Endometrial microvascular endothelial cells (primary cell): ENCODE data around the gene IFFO2. TPM values are rescaled to one million over a fixed set of nuclear protein-coding genes. Genes with fewer than 3 reads are reported as not detected.
"Not testable (repeated sequence)": the region's sequence is repeated elsewhere in the genome, so short reads cannot be mapped to it uniquely, and the experiment has no call there.

Source experiments
- in situ Hi-C: cut with HindIII; loops from 2 replicates; pipeline ENCODE4 v1.10.0; 2017; ENCODE audit warnings: low sequenced_read_pairs, low pct_unique_long_range_greater_than_20kb; ENCODE audit errors: inconsistent ontology term
- total RNA-seq: library from RNA; depleted of rRNA; stranded (reverse); fragments of >200 nt; gene quantifications from one replicate; pipeline ENCODE4 v1.2.3, GENCODE V29; 2015; ENCODE audit errors: inconsistent ontology term

IFFO2 gene
- total RNA-seq, 1 donor from 2014 or later, result 33.4 TPM

DNA sequence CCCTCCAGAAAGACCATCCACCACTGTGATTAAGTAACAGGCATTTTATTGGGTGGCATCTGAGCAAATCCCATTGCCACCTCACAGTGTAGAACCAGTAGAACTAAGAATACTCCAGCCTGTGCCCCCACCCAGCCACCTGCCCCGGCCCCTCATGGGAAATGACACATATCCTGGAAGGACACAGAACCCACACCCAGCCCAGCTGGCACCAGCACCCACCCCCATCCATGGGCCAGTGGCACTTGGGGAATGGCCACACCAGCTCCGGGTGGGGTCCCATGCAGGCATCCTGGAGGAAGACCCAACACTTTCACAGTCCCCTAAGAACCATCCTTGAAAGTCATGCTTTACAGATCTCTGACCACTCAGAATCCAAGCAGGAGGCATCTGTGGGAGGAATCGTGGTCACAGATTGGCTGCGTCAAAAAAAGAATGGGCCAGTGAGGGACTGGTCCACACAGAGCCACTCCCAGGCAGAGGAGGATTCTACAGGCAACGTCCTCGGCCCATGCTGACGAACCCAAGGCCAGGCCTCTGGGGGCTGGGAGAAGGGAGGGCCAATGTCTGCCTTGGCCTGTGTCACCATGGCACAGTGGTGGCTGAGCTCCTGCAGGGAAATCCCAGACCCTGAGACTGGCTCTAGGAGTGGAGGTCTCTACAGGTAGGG, 84.9 kb downstream of the IFFO2 start:
- in situ Hi-C loops, result no loop called here

- in situ Hi-C loops, result no loop called here
These were observed 85.5 kb downstream of the IFFO2 start for GRCh38 chr1:18870957-18871356.

- in situ Hi-C loops, result not testable (repeated sequence)
These were observed 85.9 kb downstream of the IFFO2 start for GRCh38 chr1:18870595-18870865.

GRCh38 chr1:18869847-18870594, 86.5 kb downstream of the IFFO2 start:
- in situ Hi-C loops, result no loop called here

GRCh38 chr1:18868801-18869424, 87.6 kb downstream of the IFFO2 start:
- in situ Hi-C loops, result no loop called here

DNA sequence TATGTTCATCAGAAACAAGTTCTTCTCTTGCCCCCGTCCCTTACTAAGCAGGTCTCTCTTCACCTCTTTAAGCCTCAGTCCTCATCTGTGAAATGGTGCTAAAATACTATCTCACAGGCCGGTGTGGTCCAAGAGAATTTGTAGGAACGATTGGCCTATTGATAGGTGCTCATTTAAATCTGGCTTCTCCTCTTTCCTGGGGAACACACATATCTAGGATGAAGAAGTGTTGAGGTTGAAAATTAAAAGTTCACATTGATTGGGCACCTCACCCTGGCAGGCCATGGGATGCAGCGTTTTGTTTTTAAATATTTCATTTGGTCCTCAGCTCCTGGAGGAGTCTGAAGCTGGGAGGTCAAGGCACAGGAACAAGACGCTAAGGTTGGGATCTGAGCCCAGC, 88.1 kb downstream of the IFFO2 start:
- in situ Hi-C loops, result no loop called here

GRCh38 chr1:18866846-18867245, 89.6 kb downstream of the IFFO2 start:
- in situ Hi-C loops, result no loop called here

DNA sequence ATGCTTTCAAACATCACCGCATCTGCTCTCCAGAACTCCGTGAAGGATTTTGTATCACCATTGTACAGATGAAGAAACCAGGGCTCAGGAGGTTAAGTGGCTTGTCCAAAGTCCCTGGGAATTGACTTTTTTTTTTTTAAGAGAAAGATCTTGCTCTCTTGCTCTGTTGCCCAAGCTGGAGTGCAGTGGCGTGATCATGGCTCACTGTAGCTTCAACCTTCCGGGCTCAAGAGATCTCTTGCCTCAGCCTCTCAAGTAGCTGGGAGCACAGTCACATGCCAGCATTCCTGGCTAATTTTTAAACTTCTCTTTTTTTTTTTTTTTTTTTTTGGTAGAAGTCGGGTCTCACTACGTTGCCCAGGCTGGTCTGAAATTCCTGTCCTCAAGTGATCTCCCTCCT, 90.2 kb downstream of the IFFO2 start:
- in situ Hi-C loops, result no loop called here

- in situ Hi-C loops, result no loop called here
These were observed 91.3 kb downstream of the IFFO2 start for GRCh38 chr1:18865176-18865575.

DNA sequence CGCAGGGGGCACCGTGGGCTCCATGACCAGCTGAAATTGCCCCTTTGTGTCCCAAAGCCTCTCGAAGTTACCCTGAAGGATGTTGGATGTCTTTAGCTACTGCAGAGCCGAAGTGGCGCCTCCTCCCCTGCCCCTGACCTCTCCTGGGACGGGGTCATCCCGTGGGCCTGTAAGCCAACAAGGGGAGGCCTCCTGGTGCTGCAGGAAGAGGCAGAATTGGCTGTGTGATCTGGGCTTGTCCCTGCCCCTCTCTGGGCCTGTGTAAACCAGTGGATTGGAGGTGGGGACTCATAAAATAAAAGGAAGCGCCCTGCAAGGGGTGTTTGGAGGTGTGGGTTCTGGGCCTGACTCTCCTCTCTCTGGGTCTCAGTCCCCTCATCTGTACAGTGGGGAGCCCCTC, 94.9 kb downstream of the IFFO2 start:
- in situ Hi-C loops, result no loop called here

DNA sequence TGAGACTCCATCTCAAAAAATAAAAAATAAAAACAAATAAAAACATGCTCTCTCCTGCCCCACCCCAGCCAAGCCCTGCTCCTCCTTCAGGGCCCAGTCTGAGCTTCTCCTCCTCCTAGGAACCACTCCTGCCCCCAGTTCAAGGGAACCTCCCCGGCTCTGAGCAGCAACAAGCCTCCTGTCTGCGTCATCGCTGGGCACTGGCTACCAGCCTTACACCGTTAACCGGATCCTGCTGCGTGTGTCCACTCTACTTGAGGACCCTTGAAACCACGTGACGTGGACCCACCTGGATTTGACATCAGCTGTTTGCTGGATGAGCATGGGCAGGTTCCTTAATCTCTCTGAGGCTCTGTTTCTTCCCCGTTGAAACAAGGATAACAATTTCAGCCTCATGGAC, 95.4 kb downstream of the IFFO2 start:
- in situ Hi-C loops, result no loop called here

DNA sequence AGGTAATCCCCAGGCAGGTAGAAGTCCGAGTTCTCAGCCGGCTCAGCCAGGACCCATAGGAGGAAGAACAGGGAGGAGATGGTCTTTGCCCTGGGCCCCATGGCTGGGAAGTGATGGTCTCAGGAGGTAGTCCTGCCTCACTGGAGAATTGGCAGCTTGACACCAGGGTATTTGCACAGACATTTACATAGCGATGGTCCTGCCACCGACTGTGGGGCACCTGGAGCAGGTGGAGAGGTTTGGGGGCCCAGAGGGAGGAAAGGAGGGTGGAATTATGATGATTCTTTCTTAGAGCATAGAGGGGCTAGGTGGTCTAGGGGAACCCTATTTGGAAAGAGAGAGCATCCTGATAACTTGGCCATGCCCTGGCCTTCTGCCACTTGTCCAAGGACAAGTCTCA, 96.9 kb downstream of the IFFO2 start, which contains the start of gene TAS1R2:
TSS of gene TAS1R2 (minus strand) at position 101 of the 400 bp plus-strand sequence. CDS start at position 101, 0 bp downstream.
- in situ Hi-C loops, result no loop called here

- in situ Hi-C loops, result no loop called here
These were observed 98.3 kb downstream of the IFFO2 start for GRCh38 chr1:18858070-18858688.

DNA sequence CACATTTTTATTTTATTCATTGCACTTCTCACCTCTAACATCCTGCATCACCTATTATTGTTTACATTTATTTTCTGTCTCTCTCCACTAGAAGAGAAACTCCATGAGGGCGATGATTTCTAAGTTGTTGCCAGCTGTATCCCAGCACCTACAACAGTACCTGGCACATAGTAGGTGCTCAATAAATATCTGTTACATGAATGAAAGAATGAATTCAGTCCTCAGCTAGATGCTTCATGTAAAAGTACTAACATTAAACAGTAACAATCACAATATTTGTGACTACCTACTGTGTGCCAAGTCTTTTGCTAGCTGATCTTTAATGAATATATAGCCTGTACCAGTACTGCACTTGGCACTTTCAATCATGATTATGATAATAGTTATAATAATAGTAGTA, 100.0 kb downstream of the IFFO2 start:
- in situ Hi-C loops, result no loop called here

- in situ Hi-C loops, result no loop called here
These were observed 100.9 kb downstream of the IFFO2 start for GRCh38 chr1:18855573-18855972.

GRCh38 chr1:18854331-18855025, 102.0 kb downstream of the IFFO2 start:
- in situ Hi-C loops, result no loop called here
